GM18499 (cell line): ENCODE measurements around the gene NTM.

Experiments
- ATAC-seq: cut with Tn5 transposase; IDR thresholded peaks from one replicate; pipeline ENCODE4 v1.9.1; 2021; ENCODE audit warnings: moderate number of reproducible peaks; ENCODE audit not compliant: insufficient read depth, unreplicated experiment

The NTM gene

DNA sequence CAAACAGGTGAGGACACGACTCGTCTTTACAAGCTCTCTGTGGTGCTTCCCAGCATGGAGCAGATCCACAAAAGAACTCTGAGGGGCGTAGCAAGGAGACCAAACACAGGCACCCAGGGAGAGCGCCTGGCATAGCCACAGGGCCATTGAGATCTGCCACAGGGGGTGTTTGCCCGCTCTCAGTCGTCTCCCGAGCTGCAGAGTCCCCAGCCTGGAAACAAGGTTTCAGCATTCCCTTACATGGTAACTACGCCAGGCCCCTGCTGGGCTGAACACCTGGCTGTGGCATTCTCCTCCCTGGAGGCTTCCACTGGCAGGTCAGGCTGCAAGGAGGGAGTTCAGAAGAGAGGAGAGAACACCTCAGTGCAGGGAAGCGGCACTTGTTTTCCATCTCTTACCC lies 962.1 kb downstream of the NTM start:
- ATAC-seq, result no peak

DNA sequence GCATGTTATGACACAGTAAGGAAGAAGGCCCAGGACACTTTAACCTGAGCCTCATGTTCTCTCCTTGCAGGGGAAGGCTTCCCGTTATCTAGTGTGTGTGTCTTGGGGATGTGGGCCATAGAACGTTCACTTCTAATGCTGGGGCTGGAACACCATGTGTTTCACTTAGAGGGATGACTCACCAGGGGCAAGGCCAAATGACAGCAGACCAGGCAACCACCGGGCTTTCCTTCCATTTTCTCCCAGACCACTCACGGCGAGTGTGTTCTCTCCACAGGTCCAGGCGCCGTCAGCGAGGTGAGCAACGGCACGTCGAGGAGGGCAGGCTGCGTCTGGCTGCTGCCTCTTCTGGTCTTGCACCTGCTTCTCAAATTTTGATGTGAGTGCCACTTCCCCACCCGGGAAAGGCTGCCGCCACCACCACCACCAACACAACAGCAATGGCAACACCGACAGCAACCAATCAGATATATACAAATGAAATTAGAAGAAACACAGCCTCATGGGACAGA lies 964.4 kb downstream of the NTM start:
- ATAC-seq, result no peak

DNA sequence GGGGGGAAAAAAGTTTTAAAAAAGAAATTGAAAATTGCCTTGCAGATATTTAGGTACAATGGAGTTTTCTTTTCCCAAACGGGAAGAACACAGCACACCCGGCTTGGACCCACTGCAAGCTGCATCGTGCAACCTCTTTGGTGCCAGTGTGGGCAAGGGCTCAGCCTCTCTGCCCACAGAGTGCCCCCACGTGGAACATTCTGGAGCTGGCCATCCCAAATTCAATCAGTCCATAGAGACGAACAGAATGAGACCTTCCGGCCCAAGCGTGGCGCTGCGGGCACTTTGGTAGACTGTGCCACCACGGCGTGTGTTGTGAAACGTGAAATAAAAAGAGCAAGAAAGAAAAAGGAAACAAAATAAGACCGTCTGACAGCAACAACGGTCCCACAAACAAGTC lies 964.9 kb downstream of the NTM start:
- ATAC-seq, result no peak

DNA sequence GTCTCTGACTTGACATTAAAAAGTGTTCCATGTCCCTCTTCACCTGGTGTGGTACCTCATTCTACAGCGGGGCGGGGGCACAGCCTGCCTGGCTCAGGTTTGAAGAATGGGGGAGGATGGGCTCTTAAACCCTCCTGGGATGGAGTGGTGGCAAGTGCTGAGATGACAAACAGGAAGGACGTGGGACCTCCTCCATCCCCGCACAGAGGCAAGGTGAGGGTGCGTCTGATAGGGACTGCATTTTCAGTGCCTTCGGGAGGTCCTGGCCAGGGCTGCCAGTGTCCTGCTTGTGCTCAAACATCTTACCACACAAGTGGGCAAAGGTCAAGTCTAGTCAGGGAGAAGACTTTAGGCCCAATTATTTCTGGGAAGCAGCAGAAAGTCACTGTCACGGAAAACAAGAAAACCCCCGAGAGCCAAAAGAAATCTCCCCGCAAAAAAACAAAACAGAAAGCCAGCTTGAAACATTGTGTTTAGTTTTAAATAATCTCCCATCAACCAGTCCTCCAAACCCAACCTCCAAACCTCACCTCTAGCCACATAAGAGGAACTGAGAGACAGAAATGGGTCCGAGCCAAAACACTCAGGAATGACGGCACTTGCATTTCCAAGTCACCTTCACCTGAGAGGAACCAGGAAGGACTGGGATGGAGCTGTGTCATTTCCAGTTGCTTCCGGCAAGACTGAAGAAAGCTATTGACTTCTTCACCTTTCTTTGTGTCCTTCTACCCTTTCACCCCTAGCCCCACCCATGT lies 966.5 kb downstream of the NTM start:
- ATAC-seq, result no peak

DNA sequence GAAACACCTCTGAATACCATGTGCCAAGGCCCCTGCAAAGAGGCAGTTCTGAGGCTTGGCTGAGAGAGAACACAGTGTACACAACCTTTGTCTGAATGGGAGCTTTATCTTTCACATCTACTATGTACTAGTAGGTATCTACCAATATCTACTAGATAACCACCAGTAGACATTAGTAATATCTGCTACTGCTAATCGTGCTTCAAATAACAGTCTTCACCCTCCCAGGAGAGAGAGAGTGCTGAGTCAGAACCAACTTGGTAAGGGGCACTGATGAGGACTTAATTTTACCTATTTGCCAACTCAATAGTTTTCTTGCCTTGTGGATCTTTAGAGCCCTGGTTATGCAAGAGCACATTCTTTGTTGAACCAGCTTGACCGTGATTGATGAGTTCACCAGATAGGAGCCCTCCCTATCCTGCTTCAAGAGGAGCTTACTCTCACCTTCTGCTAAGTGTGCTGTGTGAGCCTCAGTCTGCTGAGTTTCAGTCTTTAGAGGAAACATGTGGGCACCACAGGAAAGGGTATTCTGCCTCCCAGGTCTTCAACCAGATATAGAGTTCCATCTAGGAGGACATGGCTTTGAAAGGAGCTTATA lies 967.5 kb downstream of the NTM start:
- no peak for ATAC-seq

DNA sequence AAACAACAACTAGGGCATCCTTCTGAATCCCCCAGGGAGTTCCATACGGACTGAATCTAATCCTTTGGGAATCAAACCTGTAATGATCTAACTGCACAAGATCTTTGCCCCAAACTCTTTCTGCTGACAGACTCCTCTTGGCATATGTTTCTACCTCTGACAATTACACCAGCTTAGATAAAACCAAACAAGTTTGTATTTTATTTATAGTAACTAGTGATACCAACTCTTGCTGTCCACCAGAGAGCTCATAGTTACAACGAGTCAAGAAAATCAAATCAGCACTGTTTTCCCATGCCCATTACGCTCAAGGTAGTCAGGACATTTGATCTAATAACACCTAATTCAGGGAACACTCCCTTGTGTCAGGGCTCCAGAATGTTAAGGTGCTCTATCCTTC lies 972.0 kb downstream of the NTM start:
- ATAC-seq, result no peak

DNA sequence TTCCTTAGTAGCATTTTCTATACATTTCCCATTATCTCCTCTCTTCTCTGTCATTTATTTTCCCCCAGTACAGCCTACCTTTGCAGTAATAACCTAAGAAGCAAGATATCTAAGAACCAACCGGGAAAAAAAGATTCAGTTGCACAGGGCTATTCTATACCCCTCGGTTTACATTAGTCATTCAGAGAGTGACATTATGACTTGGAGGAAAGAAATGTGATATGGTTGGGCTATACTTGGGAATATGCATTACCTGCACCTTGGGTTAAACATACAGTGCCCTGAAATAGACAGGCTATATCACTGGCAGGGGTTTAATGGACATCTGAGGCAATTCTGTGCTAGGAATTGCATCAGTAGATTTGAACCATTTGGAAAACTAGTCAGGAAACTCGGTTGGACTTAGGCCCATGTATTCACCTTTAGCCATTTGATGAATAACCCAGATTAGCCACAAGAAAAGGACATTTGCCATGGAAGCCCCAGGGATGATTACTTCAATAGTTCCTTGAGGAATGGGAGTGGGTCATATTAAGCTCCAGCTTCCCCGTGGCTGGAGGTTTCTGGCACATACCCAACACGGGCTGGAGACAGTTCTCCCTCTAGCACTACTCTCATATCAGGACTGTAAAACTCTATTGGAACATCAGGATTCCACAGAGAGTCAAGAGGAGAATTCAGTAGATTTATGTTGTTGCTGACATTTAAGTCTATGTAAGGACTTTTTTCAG lies 973.2 kb downstream of the NTM start:
- no peak for ATAC-seq

DNA sequence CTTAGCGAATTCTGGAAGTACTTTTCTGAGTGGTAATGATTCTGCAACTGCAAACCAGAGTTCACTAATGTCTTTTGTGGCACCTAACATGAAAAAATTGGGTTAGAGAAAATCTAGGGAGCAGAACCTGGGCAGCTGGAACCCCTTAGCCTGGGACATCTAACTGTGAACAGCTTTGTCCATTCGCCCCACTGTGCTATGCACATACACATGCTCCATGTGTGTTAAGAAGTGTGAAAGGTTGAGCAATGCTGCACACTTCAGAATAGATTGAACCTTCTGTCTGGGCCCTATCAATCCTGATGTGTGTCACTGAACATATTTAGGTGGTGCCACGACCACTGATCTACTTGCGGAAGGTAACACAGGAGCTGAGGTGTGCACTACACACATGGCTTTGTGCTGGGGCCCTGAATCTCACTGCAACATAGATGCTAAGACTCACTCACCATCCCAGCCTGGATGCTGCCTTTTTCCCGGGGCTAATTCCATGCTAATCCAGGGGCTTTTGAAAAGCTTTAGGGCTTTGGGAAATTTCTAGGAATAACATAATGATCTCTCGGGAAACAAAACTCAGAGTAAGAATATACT lies 976.2 kb downstream of the NTM start:
- ATAC-seq, result no peak

DNA sequence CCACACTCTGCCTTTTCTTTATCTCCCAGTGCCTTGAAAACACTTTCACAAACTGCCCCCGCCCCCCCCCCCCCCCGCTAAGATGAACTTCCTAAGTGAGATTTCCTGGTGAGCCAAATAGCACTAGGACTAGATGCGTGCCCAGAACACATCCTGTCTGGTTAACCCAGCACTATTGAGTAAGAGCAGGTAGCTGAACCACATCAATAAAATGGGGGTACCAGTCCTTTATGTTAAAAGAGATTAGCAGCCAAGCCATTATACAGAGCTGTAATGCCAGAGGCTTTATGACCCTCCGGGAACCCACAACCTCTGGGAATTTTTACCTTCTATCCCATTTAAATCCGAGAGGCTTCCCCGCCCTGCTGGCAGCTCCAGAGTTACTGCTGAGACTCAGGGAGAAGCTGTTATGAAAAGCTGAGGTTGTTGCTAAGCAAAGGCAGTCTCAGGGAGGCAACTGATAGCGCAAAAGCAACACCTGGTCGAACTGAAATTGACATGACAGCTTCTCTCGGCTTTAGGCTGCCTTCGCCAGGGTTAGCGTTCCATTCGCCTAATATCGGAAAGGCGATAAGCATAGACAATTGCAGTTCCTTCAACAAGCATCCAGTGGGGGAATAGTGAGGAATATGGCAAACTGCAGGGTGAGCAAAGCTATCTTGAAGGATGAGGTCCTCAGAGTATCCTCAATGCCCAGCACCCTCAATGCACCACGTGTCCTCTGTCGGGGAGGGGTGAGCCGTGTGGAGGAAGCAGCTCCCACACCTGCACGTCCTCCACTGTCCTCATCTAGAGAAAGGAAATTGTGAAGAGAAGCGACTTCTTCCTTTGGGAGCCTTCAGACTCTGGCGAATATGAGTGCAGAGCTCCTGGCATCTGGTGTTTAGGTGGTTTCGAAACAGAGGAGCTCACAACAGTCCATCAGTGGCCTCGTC lies 977.0 kb downstream of the NTM start:
- ATAC-seq, result no peak

DNA sequence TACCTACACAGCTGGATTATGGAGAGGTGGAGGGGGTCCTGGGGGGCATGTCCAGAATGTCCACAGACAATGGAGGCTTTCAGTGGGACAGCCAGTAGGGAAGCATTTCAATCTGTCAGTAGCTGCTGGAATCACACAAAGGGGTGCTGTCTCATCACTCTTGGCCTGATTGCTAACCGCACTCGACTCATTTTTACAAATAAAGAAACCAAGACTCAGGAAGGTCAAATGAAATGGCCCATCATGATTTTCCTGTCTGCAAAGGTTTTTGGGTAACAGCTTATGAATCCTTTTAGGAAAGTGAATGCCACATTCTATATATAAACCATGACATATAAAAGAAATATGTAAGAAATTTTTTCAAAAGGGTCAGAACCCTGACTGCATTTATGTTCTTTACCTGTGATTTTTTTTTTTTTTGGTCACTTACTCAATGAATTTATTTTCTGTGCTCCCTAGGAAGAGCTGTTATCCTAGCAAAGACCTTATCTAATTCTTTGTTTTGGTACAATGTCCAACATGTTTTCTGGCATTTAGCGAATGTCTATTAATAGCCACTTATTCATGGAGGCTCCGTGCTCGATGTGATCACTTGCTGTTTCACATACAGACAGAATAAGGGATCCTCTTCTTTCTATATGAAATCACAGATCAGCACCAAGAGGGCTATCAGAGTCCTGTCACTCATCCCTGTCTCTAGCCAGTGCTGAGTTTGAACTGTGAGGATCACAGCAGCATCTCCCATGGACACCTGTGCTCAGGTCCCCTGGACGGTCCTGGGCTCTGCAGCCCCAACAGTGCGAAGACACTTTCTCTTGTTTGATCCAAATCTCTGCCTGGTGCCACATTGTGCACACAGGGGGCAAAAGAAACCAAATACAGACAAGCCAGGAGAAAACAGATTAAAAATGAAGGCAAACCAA lies 979.7 kb downstream of the NTM start:
- no peak for ATAC-seq

DNA sequence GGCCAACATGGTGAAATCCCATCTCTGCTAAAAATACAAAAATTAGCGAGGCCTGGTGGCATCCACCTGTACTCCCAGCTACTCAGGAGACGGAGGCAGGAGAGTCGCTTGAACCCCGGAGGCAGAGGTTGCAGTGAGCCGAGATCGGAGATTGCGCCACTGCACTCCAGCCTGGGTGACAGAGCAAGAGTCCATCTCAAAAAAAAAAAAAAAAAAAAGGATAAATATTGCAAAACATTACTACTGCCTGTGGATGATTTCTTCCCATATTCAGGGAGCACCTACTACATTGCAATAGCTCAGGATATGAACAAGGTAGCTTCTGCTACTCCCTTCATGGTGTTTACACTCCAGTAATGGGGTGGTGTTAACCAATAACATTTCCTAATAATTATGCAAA lies 980.6 kb downstream of the NTM start:
- no peak for ATAC-seq

DNA sequence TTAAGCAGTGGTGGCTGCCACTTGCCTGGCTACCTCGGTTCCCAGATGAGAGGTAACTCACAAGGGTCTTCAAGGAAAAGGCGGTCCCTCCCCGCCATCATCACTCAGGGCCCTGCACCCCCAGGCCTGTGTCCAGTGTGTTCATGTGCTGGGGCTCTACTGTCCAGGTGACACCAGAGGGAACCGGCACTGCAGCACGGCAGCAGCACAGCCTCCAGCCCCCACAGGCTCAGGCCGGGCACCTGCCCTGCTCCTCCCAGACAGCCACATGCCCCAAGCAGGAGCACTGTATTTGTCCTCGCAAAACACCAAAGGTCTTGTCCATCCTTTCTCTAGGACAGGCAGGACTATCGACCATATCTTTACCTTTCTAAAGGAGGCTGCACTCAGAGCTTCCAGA lies 982.1 kb downstream of the NTM start:
- ATAC-seq, result no peak

DNA sequence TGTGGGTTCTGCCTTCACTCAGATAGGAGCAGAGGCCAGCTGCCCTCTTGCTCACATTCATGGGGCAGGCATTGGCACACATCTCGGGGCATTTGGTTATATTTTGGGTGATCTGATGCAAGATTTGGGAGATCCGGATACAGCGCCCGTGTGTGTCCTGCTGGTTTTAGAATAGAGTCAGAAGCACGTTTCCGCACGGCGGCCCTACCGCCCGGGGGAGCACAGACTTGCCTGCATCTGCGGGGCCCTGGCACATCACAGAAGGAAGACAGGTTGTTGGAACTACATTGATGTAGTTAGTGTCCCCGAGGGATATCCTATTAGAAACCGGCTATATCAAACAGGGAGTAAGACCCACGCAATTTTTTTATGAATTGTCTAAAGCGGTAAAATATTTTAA lies 982.8 kb downstream of the NTM start:
- ATAC-seq, result no peak

DNA sequence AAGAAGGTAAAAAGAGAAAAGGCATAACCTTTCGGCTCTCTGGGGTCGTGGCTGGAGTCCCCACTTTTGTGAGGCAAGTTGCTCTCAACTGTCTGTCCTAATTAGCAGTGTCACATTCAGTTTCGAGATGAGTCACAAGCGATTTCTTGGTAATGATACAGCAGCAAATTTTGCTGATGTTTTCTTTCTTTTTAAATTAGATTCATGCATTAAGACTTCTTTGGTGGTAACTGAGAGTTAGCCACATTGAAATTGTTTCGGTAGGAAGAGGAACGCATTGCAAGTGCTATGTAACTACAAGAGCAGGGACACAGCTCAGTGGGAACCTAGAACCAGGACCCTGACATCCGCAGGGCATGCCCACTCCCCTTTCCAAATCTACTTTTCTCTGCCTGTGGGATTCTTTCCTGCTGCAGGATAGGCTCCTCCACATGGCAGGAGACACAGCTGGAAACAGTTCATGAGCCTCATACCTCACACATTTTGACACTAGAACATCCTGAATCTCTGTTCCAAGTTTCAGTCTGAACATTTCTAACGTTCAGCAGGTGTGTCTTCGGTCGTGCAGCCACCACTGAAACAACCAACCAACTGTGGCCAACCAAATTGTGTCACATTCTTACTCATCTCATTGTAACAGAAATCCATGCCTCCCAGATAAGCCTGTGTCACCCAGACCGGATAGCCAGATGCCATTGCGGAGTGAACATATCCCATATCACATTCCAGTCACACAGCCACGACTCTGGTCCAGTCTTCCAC lies 987.6 kb downstream of the NTM start:
- ATAC-seq, result peak; percentile 64

DNA sequence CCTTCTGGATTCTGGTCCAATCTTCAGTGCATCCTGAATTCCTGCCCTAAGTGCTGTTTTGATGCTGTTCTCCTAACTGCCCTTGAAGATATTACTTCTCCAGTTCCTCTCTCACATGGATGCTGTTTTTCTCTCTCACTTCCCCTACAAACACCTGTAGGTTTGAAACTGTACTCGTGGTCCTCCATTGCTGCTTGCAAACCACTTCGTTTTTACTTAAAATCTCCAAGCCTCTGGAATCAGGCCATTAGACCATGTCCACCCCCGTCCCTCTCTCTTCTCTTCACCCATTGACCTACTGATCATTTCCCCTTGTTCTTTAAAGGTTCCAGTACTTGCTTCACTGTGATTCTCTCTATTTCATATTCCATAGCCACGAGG lies 988.1 kb downstream of the NTM start:
- peak; percentile 29 for ATAC-seq

DNA sequence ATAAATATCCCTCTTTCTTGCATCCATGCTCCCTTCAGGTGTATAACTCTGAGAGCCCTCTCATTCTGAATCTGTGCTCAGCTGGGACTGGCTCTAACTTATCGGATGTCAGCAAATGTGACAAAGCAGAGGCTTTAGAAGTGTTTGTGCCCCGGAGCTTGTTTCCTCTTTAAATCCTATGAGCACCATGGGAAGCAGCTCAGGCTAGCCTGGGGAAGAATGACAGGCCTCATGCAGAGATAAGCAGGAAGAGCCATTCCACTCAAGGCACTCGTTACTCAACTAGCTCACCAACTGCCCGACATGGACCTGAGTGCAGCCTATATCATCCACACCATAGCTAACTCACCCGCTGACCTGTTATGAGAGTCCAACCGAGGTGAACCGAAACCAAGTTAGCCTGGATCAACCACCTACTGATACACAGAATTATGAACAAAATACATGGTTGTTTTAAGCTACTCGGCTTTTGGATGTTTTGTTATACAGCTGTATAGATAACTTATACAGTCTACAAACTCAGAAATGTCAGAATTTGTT lies 990.7 kb downstream of the NTM start:
- ATAC-seq, result no peak

DNA sequence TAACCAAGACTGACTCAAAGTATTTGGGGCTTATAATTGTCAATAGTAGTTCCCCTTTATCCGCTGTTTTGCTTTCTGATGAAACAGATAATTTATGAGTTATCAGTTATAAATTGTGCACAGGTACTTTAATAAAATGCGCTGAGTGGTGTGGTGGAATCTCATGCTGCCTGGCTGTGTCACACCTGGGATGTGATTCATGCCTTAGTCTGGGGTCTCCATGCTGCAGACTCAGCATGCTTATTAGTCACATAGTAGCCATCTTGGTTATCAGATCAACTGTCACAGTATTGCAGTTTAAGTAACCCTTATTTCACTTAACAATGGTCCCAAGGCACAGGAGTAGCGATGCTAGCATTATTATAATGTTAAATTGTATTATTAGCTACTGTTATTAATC lies 995.2 kb downstream of the NTM start:
- ATAC-seq, result no peak

DNA sequence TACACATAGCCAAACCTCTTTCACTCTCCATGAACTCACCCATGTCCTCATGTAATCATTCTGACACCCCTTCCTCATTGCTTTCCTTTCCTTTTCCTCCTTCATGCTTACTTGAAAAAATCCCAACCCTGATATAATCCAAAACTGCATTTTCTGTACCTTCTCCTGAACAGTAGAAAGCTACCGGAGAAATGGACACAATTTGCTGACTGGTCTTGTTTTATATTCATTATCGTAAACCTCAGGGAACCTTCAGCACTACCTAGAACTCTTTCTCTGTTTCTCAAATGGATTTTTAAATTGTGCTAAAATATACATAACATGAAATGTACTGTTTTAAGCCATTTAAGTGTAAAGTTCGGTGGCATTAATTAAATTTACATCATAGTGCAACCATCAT lies 996.9 kb downstream of the NTM start:
- ATAC-seq, result no peak
